ENCODE results near the gene KRT33B.

DNA sequence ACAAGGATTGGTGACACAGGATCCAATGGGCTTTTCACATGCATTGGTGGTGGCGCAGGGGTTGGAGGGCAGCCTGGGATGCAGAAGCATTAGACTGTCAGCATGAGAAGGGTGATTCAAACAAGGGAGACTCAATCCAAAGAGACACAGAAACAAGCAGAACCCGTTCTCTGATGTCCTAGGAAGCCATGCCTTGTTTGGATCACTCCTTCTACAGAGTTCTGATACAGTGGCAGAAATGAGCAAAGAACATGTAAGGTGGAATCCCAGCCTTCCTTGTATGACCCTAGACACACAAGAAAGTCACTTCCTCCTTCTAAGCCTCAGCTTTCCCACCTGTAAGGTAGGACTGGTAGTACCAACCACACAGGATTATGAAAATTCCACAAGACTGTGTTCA, 5.7 kb downstream of the KRT33B start:
- TF ChIP-seq, protein P1, sequence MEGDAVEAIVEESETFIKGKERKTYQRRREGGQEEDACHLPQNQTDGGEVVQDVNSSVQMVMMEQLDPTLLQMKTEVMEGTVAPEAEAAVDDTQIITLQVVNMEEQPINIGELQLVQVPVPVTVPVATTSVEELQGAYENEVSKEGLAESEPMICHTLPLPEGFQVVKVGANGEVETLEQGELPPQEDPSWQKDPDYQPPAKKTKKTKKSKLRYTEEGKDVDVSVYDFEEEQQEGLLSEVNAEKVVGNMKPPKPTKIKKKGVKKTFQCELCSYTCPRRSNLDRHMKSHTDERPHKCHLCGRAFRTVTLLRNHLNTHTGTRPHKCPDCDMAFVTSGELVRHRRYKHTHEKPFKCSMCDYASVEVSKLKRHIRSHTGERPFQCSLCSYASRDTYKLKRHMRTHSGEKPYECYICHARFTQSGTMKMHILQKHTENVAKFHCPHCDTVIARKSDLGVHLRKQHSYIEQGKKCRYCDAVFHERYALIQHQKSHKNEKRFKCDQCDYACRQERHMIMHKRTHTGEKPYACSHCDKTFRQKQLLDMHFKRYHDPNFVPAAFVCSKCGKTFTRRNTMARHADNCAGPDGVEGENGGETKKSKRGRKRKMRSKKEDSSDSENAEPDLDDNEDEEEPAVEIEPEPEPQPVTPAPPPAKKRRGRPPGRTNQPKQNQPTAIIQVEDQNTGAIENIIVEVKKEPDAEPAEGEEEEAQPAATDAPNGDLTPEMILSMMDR (IDR thresholded peaks at IDR 0.05; ENCODE audit: insufficient read depth, low read length, poor library complexity, severe bottlenecking), result no peak
- TF ChIP-seq EZH2phosphoT487 (conservative IDR thresholded peaks at IDR 0.05; ENCODE audit: low read length), result no peak

Measured in SU-DHL-6 (cell line).